ENCODE measurements around the gene COMMD6. TPM values are rescaled to one million over a fixed set of nuclear protein-coding genes. Genes with fewer than 3 reads are reported as not detected.

Gene COMMD6
- total RNA-seq, 2 experiments from 2014 or later, result 95.4 to 105 TPM

GRCh38 chr13:75493156-75493555, 44.5 kb downstream of the COMMD6 start:
- DNase-seq, result no peak
- no peaks in the 10 kb centered on the region for H3K4me1 Mint-ChIP-seq (ENCODE audit: low read depth)
- H3K27ac Mint-ChIP-seq, result no peak overlapping the region
- CTCF ChIA-PET, result interaction anchor here (1.4 kb wide), 1 partner anchor 8 kb away, joined by 3 read pairs; no protein-coding TSS in a partner anchor
- no peak overlapping the region for H3K4me3 Mint-ChIP-seq
- intact Hi-C loops (cut with micrococcal nuclease), result no loop called here
- no peaks in the 10 kb centered on the region for H3K36me3 Mint-ChIP-seq (ENCODE audit: low read depth)
- H3K9me3 Mint-ChIP-seq, result no peaks in the 10 kb centered on the region
- H3K27me3 Mint-ChIP-seq (ENCODE audit: low read depth), result peaks cover 17% of the 10 kb centered on the region

GRCh38 chr13:75492389-75492788, 45.3 kb downstream of the COMMD6 start:
- H3K4me1 Mint-ChIP-seq (ENCODE audit: low read depth), result no peaks in the 10 kb centered on the region
- no peaks in the 10 kb centered on the region for H3K36me3 Mint-ChIP-seq (ENCODE audit: low read depth)
- CTCF ChIA-PET, result no interaction called here
- no peak overlapping the region for H3K4me3 Mint-ChIP-seq
- H3K9me3 Mint-ChIP-seq, result no peaks in the 10 kb centered on the region
- H3K27me3 Mint-ChIP-seq (ENCODE audit: low read depth), result peaks cover 17% of the 10 kb centered on the region
- DNase-seq, result peak; percentile 15
- intact Hi-C loops (cut with micrococcal nuclease), result no loop called here
- H3K27ac Mint-ChIP-seq, result no peak overlapping the region

- DNase-seq, result no peak
- intact Hi-C loops (cut with micrococcal nuclease), result no loop called here
- Mint-ChIP-seq H3K4me1 (ENCODE audit: low read depth) (no peaks in the 10 kb centered on the region), H3K9me3 (no peaks in the 10 kb centered on the region), H3K27ac (no peak overlapping the region), H3K36me3 (ENCODE audit: low read depth) (no peaks in the 10 kb centered on the region), H3K27me3 (ENCODE audit: low read depth) (peaks cover 21% of the 10 kb centered on the region), H3K4me3 (no peak overlapping the region)
- CTCF ChIA-PET, result interaction anchor here (0.6 kb wide), 1 partner anchor 9 kb away, joined by 4 read pairs; no protein-coding TSS in a partner anchor
Measured at GRCh38 chr13:75491376-75491775, 46.3 kb downstream of the COMMD6 start.

- H3K9me3 Mint-ChIP-seq, result no peaks in the 10 kb centered on the region
- no peaks in the 10 kb centered on the region for H3K36me3 Mint-ChIP-seq (ENCODE audit: low read depth)
- no peak overlapping the region for H3K27ac Mint-ChIP-seq
- CTCF ChIA-PET, result interaction anchor here (0.6 kb wide), 2 partner anchors 26 to 1479 kb away, joined by 3 read pairs; no protein-coding TSS in a partner anchor
- H3K4me3 Mint-ChIP-seq, result no peak overlapping the region
- peaks cover 22% of the 10 kb centered on the region for H3K27me3 Mint-ChIP-seq (ENCODE audit: low read depth)
- intact Hi-C loops (cut with micrococcal nuclease), result loop anchor here (10.0 kb wide), 1 partner anchor 1395 kb away; the partner anchor contains the start of gene KCTD12
- peaks cover 8% of the 10 kb centered on the region for H3K4me1 Mint-ChIP-seq (ENCODE audit: low read depth)
- no peak for DNase-seq
Measured at GRCh38 chr13:75489502-75490263, 48.0 kb downstream of the COMMD6 start.

- Mint-ChIP-seq H3K27ac (no peak overlapping the region), H3K4me3 (no peak overlapping the region), H3K27me3 (ENCODE audit: low read depth) (peaks cover 30% of the 10 kb centered on the region), H3K36me3 (ENCODE audit: low read depth) (no peaks in the 10 kb centered on the region), H3K9me3 (no peaks in the 10 kb centered on the region), H3K4me1 (ENCODE audit: low read depth) (peaks cover 8% of the 10 kb centered on the region)
- intact Hi-C loops (cut with micrococcal nuclease), result loop anchor here (10.0 kb wide), 1 partner anchor 1398 kb away; the partner anchor contains the start of gene KCTD12
- CTCF ChIA-PET, result interaction anchor here (0.5 to 1.0 kb wide), 3 partner anchors 54 to 1036 kb away, joined by 3 read pairs; no protein-coding TSS in a partner anchor
- no peak for DNase-seq
Measured at GRCh38 chr13:75486146-75487062, 51.2 kb downstream of the COMMD6 start.

- no peak overlapping the region for H3K4me3 Mint-ChIP-seq
- intact Hi-C loops (cut with micrococcal nuclease), result loop anchor here (10.0 kb wide), 1 partner anchor 1399 kb away; the partner anchor contains the start of gene KCTD12
- DNase-seq, result no peak
- no peak overlapping the region for H3K27ac Mint-ChIP-seq
- CTCF ChIA-PET, result interaction anchor here (0.5 to 1.1 kb wide), 4 partner anchors 8 to 1485 kb away, joined by 3 read pairs; no protein-coding TSS in a partner anchor
- peaks cover 1% of the 10 kb centered on the region for H3K36me3 Mint-ChIP-seq (ENCODE audit: low read depth)
- peaks cover 11% of the 10 kb centered on the region for H3K4me1 Mint-ChIP-seq (ENCODE audit: low read depth)
- no peaks in the 10 kb centered on the region for H3K9me3 Mint-ChIP-seq
- H3K27me3 Mint-ChIP-seq (ENCODE audit: low read depth), result peaks cover 33% of the 10 kb centered on the region
Measured at GRCh38 chr13:75485286-75486062, 52.2 kb downstream of the COMMD6 start.

GRCh38 chr13:75482820-75483079, 54.9 kb downstream of the COMMD6 start:
- Mint-ChIP-seq H3K4me1 (ENCODE audit: low read depth) (peaks cover 11% of the 10 kb centered on the region), H3K27ac (no peak overlapping the region)

GRCh38 chr13:75482070-75482819, 55.4 kb downstream of the COMMD6 start, which contains the start of gene TBC1D4:
TSS of gene TBC1D4 (minus strand) at chr13:75482169. CDS start at chr13:75481767, 402 bp downstream.
- CTCF ChIA-PET, result interaction anchor here (0.6 to 1.4 kb wide), 13 partner anchors 20 to 189 kb away, joined by 3 to 7 read pairs (median 3); no protein-coding TSS in a partner anchor
- Mint-ChIP-seq H3K9me3 (no peaks in the 10 kb centered on the region), H3K4me1 (ENCODE audit: low read depth) (peaks cover 11% of the 10 kb centered on the region), H3K27ac (no peak within 1 kb of the TSS), H3K36me3 (ENCODE audit: low read depth) (peaks cover 1% of the 10 kb centered on the region), H3K4me3 (peak within 1 kb of the TSS; percentile 94), H3K27me3 (ENCODE audit: low read depth) (peaks cover 53% of the 10 kb centered on the region)
- peak; percentile 68 for DNase-seq
- intact Hi-C loops (cut with micrococcal nuclease), result loop anchor here (1.0 to 10.0 kb wide), 9 partner anchors 55 to 1403 kb away; partner anchors contain the start of genes COMMD6, KCTD12, LMO7 and UCHL3

More at GRCh38 chr13:75482820-75483079, 54.9 kb downstream of the COMMD6 start:
- peak overlapping the region; percentile 94 for H3K4me3 Mint-ChIP-seq
- H3K36me3 Mint-ChIP-seq (ENCODE audit: low read depth), result peaks cover 1% of the 10 kb centered on the region
- CTCF ChIA-PET, result interaction anchor here (0.6 to 1.4 kb wide), 10 partner anchors 20 to 182 kb away, joined by 3 to 7 read pairs (median 4); no protein-coding TSS in a partner anchor
- no peak for DNase-seq
- peaks cover 51% of the 10 kb centered on the region for H3K27me3 Mint-ChIP-seq (ENCODE audit: low read depth)
- no peaks in the 10 kb centered on the region for H3K9me3 Mint-ChIP-seq
- intact Hi-C loops (cut with micrococcal nuclease), result loop anchor here (1.0 to 10.0 kb wide), 9 partner anchors 55 to 1402 kb away; partner anchors contain the start of genes COMMD6, KCTD12, LMO7 and UCHL3

GRCh38 chr13:75481176-75482069, 56.2 kb downstream of the COMMD6 start:
- Mint-ChIP-seq H3K36me3 (ENCODE audit: low read depth) (peaks cover 1% of the 10 kb centered on the region), H3K9me3 (no peaks in the 10 kb centered on the region), H3K27ac (no peak overlapping the region), H3K4me3 (peak overlapping the region; percentile 94), H3K27me3 (ENCODE audit: low read depth) (peaks cover 55% of the 10 kb centered on the region), H3K4me1 (ENCODE audit: low read depth) (peaks cover 11% of the 10 kb centered on the region)
- peak; percentile 16 for DNase-seq
- intact Hi-C loops (cut with micrococcal nuclease), result loop anchor here (1.0 to 10.0 kb wide), 9 partner anchors 56 to 1403 kb away; partner anchors contain the start of genes COMMD6, KCTD12, LMO7 and UCHL3
- CTCF ChIA-PET, result interaction anchor here (0.6 to 1.4 kb wide), 9 partner anchors 20 to 189 kb away, joined by 3 to 7 read pairs (median 3); no protein-coding TSS in a partner anchor

GRCh38 chr13:75480671-75481175, 56.9 kb downstream of the COMMD6 start:
- Mint-ChIP-seq H3K27ac (no peak overlapping the region), H3K4me1 (ENCODE audit: low read depth) (peaks cover 11% of the 10 kb centered on the region), H3K27me3 (ENCODE audit: low read depth) (peaks cover 57% of the 10 kb centered on the region), H3K4me3 (peak overlapping the region; percentile 94), H3K9me3 (no peaks in the 10 kb centered on the region), H3K36me3 (ENCODE audit: low read depth) (peaks cover 1% of the 10 kb centered on the region)
- peak; percentile 29 for DNase-seq
- intact Hi-C loops (cut with micrococcal nuclease), result loop anchor here (5.0 to 10.0 kb wide), 2 partner anchors 282 to 1404 kb away; partner anchors contain the start of gene KCTD12
- CTCF ChIA-PET, result interaction anchor here (1.2 kb wide), 1 partner anchor 109 kb away, joined by 3 read pairs; no protein-coding TSS in a partner anchor

Data from activated naive CD4-positive, alpha-beta T cell treated with anti-CD3 and anti-CD28 coated beads for 36 hours (primary cell).